Measurements from ENCODE around the gene NPLOC4. TPM values are rescaled to one million over a fixed set of nuclear protein-coding genes. Genes with fewer than 3 reads are reported as not detected.
"Not testable (repeated sequence)": the region's sequence is repeated elsewhere in the genome, so short reads cannot be mapped to it uniquely, and the experiment has no call there.

The NPLOC4 gene
- polyA plus RNA-seq, 1 experiment, result 108 TPM

GRCh38 chr17:81533339-81534141 is 103.4 kb downstream of the NPLOC4 start:
- DNase-seq (ENCODE audit: low read depth), result no peak
- ChIA-PET CTCF (interaction anchor here (1.3 kb wide), 1 partner anchor 14 kb away, joined by 3 read pairs; no protein-coding TSS in a partner anchor), POLR2A (no interaction called here)
- H3K36me3 ChIP-seq (ENCODE audit: control insufficient read depth, insufficient read depth, low read length), result peaks cover 5% of the 10 kb centered on the region
- no peak for TF ChIP-seq CTCF (IDR thresholded peaks at IDR 0.05; ENCODE audit: insufficient read depth, low read depth, low read length)
- no peak overlapping the region for H3K4me3 ChIP-seq (ENCODE audit: low read depth, low read length)
- peaks cover 2% of the 10 kb centered on the region; the same call in 1 of the 2 replicates for H3K27me3 ChIP-seq (ENCODE audit: control insufficient read depth, insufficient read depth, low read length)

- no peak for TF ChIP-seq CTCF (IDR thresholded peaks at IDR 0.05; ENCODE audit: insufficient read depth, low read depth, low read length)
- ChIA-PET CTCF (interaction anchor here (1.3 kb wide), 1 partner anchor 14 kb away, joined by 3 read pairs; no protein-coding TSS in a partner anchor), POLR2A (no interaction called here)
- H3K27me3 ChIP-seq (ENCODE audit: control insufficient read depth, insufficient read depth, low read length), result peaks cover 2% of the 10 kb centered on the region; the same call in 1 of the 2 replicates
- no peak for DNase-seq (ENCODE audit: low read depth)
- H3K4me3 ChIP-seq (ENCODE audit: low read depth, low read length), result no peak overlapping the region
- H3K36me3 ChIP-seq (ENCODE audit: control insufficient read depth, insufficient read depth, low read length), result peaks cover 1% of the 10 kb centered on the region; the same call in 1 of the 2 replicates
Observed at GRCh38 chr17:81532490-81533287, 104.2 kb downstream of the NPLOC4 start.

- DNase-seq (ENCODE audit: low read depth); H3K36me3 ChIP-seq (ENCODE audit: control insufficient read depth, insufficient read depth, low read length); POLR2A ChIA-PET; H3K4me3 ChIP-seq (ENCODE audit: low read depth, low read length); H3K27me3 ChIP-seq (ENCODE audit: control insufficient read depth, insufficient read depth, low read length): not testable (repeated sequence)
- CTCF ChIA-PET, result interaction anchor here (1.3 kb wide), 1 partner anchor 13 kb away, joined by 3 read pairs; no protein-coding TSS in a partner anchor
Observed at GRCh38 chr17:81531998-81532404, 104.9 kb downstream of the NPLOC4 start.

GRCh38 chr17:81531013-81531412 is 105.9 kb downstream of the NPLOC4 start:
- POLR2A ChIA-PET; DNase-seq (ENCODE audit: low read depth); H3K36me3 ChIP-seq (ENCODE audit: control insufficient read depth, insufficient read depth, low read length); H3K4me3 ChIP-seq (ENCODE audit: low read depth, low read length); H3K27me3 ChIP-seq (ENCODE audit: control insufficient read depth, insufficient read depth, low read length): not testable (repeated sequence)
- CTCF ChIA-PET, result interaction anchor here (1.4 kb wide), 1 partner anchor 70 kb away, joined by 5 read pairs; no protein-coding TSS in a partner anchor

- Histone ChIP-seq H3K27me3 (ENCODE audit: control insufficient read depth, insufficient read depth, low read length) (no peaks in the 10 kb centered on the region), H3K4me3 (ENCODE audit: low read depth, low read length) (no peak overlapping the region), H3K36me3 (ENCODE audit: control insufficient read depth, insufficient read depth, low read length) (no peaks in the 10 kb centered on the region)
- no peak for DNase-seq (ENCODE audit: low read depth)
- POLR2A ChIA-PET, result no interaction called here
- TF ChIP-seq CTCF (IDR thresholded peaks at IDR 0.05; ENCODE audit: insufficient read depth, low read depth, low read length), result no peak
- CTCF ChIA-PET, result interaction anchor here (1.2 to 1.4 kb wide), 2 partner anchors 11 to 72 kb away, joined by 4 to 5 read pairs; no protein-coding TSS in a partner anchor
Observed at GRCh38 chr17:81529437-81529803, 107.5 kb downstream of the NPLOC4 start.
